ENCODE results near the gene RPAP2.
"Not testable (repeated sequence)": the region's sequence is repeated elsewhere in the genome, so short reads cannot be mapped to it uniquely, and the experiment has no call there.

RPAP2 gene

DNA sequence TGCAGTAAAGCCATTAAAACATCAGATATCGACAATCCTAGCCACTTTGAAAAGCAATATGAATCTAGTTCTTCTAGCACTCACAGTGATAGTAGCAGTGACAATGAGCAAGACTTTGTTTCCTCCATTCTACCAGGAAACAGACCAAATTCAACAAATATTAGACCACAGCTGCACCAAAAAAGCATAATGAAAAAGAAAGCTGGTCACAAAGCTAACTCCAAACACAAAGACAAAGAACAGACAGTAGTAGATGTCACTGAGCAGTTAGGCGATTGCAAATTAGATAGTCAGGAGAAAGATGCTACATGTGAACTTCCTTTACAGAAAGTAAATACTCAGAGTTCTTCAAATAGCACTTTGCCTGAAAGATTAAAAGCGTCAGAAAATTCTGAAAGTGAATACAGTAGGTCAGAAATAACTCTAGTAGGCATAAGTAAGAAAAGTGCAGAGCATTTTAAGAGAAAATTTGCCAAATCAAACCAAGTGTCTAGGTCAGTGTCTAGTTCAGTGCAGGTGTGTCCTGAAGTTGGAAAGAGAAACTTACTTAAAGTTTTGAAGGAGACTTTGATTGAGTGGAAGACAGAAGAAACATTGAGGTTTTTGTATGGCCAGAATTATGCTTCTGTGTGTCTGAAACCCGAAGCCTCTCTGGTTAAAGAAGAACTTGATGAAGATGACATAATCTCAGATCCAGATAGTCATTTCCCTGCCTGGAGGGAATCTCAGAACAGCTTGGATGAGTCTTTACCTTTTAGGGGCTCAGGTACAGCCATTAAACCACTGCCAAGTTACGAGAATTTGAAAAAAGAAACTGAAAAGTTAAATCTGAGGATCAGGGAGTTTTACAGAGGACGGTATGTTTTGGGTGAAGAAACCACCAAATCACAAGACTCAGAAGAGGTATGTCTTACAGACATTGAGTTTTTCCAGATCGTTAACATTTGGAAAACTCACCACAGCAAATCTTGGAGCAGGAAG, 24.9 kb downstream of the RPAP2 start:
- DNase-seq: no peak

DNA sequence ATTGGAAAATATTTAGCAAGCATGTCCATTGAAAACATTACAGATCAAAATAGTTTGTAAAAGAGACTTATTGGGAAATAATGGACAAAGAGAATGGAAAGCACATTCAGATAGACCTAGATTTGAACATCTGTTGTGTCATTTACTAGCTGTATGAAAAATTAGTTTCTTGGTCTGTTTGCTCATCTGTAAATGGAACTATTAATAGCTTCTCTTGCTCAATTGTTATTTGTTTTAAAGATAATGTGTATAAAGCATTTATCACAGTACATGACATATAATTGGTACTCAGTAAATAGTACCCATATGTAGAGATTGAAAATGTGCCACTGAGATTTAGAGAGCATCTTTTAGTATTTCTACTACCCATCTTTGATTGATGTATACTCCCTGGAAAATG, 25.9 kb downstream of the RPAP2 start:
- DNase-seq: no peak

DNA sequence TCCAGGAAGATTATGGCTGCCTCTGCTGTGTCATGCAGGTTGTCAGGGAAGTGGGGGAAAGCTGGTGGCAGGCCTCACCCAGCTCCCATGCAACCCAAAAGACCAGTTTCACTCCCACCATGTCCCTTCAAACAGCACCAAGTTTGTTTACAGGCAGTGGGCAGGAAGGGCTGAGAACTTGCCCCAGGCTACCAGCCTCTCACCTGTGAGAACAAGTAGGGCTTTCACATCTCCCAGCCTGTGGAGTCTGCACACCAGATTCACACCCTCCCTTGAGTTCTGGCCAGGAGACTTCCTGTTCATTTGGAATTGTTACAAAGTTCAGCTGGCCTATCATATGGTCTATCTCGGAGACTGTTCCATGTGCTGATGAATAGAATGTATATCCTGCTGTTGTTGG, 27.8 kb downstream of the RPAP2 start:
- DNase-seq: no peak

- no peak for DNase-seq
These were observed 28.9 kb downstream of the RPAP2 start for GRCh38 chr1:92327794-92328193.

- DNase-seq: no peak
These were observed 30.7 kb downstream of the RPAP2 start for GRCh38 chr1:92329347-92330129.

GRCh38 chr1:92333668-92334067, 34.8 kb downstream of the RPAP2 start:
- DNase-seq: no peak

DNA sequence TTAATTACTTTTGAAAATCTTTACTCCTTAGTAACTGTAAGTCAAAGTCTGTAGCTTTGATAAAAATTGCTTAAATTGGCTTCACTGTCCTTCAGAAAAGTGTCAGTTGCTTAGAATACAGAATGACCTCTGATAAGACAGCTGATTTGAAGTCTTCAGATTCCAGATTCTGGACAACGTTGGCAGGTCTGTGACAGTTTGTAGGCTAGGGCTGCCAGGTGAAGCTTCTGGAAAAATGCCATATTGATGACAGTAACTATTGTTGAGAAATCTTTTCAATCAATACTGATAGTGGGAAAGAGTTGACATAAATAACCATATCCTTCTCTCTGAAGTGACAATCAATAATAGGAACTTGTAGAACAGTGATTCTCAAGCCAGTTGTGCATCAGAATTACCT, 41.3 kb downstream of the RPAP2 start:
- DNase-seq: no peak

- DNase-seq: no peak
These were observed 43.5 kb downstream of the RPAP2 start for GRCh38 chr1:92342401-92342800.

- DNase-seq: no peak
These were observed 44.2 kb downstream of the RPAP2 start for GRCh38 chr1:92343061-92343460.

- no peak for DNase-seq
These were observed 48.2 kb downstream of the RPAP2 start for GRCh38 chr1:92346866-92347640.

- DNase-seq: no peak
These were observed 54.0 kb downstream of the RPAP2 start for GRCh38 chr1:92352856-92353255.

DNA sequence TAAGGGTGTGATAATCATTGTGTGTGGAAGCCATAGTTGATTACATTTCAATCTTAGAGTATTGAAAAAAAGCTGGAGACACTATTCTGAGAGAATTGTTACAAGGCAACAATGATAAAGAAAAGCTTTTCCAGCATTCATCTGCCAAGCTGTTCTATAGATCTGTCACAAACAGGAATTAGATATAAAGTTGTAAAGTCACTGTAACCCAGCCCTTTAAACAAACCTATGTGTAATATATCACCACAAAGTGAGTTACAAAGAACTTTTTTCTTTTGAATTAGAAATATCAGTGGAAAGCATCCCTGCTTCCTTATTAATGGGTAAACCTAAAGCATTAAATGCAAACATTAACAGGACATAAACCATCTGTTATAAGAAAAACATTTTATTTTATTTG, 55.4 kb downstream of the RPAP2 start:
- DNase-seq: no peak

GRCh38 chr1:92356956-92357355, 58.1 kb downstream of the RPAP2 start:
- no peak for DNase-seq

- DNase-seq: not testable (repeated sequence)
These were observed 60.5 kb downstream of the RPAP2 start for GRCh38 chr1:92359382-92359781.

DNA sequence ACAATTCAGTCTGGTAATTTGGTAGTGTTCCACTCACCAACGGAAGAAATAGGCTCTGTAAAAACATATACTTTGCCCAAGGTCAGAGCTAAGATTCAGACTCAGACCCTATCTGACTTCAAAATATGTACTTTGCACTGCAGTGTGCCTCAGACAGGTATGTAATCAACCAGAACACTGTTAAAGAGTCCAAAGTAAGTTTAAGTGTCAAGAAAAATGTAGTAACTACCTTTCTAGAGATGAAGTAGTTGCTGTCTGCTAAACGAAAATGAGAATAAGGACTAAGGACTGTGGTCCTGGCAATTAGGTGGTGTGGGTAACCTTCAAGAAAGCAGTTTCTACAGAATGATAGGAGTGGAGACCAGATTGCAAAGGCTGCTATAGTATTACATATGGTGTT, 61.1 kb downstream of the RPAP2 start:
- no peak for DNase-seq

DNA sequence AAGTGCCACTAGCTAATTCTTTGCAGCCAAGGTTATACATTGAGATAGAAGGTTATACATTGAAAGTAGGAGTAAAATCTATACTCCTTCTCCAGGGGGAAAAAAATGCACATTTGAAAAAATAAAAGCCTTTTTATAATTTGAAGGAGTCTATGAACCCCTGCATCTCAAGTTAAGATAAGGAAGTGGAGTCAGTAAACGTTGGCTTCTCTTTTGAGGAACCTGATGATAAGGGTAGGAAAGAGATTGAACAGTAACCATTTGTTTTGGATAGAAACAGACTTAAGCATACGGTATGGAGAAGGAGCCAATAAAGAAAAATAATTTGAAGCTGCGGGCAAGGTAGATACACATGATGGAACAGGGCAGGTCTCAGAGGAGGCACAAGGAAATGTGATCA, 64.1 kb downstream of the RPAP2 start:
- DNase-seq: no peak

- DNase-seq: no peak
These were observed 64.5 kb downstream of the RPAP2 start for GRCh38 chr1:92363401-92363800.

DNA sequence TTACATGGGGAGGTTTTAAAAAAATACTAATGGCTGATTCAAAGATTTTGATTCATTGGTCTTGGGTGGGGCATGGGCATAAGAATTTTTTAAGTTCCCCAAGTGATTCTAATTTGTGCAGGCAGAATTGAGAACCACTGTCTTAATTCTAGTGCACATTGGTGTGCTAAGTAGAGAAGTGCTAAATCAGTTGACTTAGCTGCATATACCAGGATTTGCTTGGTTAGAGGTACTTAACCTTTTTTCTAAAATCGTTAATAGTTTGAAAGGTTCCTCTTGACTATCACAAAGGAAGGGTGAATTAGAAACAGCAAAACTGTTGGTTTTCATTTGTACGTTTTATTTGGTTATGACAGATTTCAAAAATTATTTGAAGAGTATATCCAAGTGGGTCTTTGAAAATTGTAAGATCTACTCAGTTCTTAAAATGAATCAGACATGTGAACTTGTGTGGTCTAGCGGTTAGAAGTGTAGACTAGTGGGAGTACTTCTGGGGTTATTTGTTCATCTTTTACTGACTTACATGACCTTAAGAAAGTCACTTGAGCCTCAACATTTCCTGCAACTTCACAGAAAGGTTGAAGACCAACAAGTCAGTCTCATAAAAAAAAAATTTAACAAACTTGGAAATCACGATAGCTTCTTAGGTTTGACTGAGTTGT, 66.7 kb downstream of the RPAP2 start:
- no peak for DNase-seq

DNA sequence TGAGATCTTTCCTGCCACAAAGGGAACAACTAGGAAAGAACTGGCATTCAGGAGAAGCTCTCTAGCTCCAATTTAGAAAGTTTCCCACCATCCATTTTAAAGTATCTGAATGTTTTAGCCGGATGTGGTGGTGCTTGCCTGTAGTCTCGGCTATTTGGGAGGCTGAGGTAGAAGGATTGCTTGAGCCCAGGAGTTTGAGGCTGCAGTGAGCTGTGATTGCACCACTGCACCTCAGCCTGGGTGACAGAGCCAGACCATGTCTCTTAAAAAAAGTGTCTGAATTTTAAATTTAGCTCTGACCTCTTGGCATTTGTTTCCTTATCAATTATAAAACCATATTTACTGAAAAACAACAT, 67.2 kb downstream of the RPAP2 start:
- no peak for DNase-seq

DNA sequence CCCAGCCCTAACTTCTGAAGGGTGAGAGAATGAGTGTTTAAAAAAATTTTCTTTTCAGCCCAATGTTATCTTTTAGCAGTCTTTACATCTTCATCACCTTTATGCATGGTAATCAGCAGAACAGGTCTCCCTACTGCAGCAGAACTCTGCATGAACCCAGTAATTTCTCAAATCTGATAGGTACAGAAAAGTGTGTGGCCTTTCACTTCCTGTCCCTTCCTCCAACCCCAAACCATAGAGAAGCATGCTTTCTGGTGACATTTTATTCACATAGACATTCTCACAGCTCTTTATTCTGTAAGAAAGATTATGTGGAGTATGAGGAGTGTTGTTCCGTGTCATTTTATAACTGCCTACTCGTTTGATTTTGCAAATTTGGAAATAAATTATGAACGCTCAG, 68.6 kb downstream of the RPAP2 start:
- DNase-seq: no peak

DNA sequence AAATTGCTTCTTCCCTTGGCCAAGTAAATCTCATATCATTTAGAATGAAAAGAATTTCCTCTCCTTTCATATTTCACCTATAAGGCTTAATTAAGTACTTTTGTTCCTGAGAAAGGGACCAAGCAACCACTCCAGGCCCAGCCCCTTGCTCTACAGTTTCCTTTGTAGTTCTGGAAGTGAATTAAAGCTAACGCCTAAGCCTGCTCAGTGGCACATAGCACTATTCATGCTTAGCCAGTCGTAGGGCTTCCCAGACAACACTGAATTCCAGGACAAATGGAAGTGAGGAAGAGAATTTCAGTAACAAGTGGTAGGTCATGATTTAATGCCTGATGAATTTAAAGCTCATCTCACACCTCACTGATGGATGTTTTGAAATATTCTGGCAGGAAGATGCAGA, 73.3 kb downstream of the RPAP2 start:
- no peak for DNase-seq

DNA sequence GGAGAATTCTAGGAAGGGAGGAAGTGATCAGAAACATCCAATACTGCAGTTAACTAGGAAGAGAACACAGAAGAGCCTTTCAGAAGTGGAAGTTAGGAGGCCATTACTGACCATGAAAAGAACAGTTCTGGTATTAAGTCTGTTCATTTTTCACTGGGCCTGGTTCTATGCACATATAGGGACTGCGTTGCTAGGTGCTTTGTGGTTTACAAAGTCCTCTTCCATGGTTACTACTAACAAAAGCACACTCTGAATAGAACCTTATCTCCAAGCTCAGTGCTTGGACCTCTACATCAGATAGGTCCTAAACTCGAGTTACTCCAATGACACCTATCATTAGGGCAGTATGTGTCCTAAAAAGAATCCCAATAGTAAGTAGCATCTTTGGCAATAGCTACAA, 75.4 kb downstream of the RPAP2 start:
- no peak for DNase-seq

DNA sequence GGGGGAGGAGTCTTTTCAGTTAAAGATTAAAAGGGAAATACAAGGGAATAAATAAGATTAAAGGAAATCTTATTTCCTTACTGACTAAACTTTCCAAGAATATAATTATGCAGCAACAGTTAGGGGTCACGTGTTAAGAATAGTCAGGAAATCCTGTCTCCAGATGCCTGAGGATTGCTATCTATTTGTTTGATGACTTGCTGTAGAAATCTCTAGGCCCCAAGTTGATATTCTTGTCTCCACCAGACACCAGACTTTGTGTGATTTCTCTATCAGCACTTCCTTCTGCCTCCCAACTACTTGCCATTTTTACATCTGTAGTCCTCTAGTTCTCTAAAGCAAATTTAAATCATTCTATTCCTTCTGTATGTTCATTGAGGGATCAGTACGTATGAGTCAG, 77.5 kb downstream of the RPAP2 start:
- DNase-seq: no peak
